ENCODE measurements around the gene TMTC1. TPM values are rescaled to one million over a fixed set of nuclear protein-coding genes. Genes with fewer than 3 reads are reported as not detected.

The TMTC1 gene
- total RNA-seq, 1 donor from 2014 or later: 1.4 TPM

DNA sequence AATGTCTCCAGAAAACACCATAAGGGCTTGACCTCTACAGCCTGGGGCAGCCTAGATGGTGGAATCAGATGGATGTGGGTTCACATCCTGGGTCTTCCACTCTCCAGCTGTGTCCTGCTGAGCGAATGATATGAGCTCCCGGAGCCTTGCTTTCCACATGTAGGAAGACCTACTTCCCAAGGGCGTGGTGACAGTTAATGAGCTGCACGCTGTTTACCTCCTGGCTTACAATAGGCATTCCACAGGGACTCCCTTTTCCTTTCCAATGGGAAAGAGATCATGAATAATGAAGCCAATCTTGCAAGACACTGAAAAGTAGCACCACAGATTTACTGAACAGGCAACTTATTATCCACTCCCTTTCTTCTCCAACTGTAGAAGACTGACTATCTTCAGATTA, 46.1 kb downstream of the TMTC1 start:
- H3K4me3 Mint-ChIP-seq (ENCODE audit: unreplicated experiment): no peak overlapping the region
- peaks cover 4% of the 10 kb centered on the region for H3K36me3 Mint-ChIP-seq (ENCODE audit: unreplicated experiment)
- peaks cover 5% of the 10 kb centered on the region for H3K4me1 Mint-ChIP-seq (ENCODE audit: low read depth, unreplicated experiment)
- no peak for DNase-seq
- no peak overlapping the region for H3K27ac Mint-ChIP-seq (ENCODE audit: unreplicated experiment)
- H3K27me3 Mint-ChIP-seq (ENCODE audit: unreplicated experiment): peaks cover 3% of the 10 kb centered on the region
- H3K9me3 Mint-ChIP-seq (ENCODE audit: unreplicated experiment): no peaks in the 10 kb centered on the region
- TF ChIP-seq, protein P1, sequence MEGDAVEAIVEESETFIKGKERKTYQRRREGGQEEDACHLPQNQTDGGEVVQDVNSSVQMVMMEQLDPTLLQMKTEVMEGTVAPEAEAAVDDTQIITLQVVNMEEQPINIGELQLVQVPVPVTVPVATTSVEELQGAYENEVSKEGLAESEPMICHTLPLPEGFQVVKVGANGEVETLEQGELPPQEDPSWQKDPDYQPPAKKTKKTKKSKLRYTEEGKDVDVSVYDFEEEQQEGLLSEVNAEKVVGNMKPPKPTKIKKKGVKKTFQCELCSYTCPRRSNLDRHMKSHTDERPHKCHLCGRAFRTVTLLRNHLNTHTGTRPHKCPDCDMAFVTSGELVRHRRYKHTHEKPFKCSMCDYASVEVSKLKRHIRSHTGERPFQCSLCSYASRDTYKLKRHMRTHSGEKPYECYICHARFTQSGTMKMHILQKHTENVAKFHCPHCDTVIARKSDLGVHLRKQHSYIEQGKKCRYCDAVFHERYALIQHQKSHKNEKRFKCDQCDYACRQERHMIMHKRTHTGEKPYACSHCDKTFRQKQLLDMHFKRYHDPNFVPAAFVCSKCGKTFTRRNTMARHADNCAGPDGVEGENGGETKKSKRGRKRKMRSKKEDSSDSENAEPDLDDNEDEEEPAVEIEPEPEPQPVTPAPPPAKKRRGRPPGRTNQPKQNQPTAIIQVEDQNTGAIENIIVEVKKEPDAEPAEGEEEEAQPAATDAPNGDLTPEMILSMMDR (IDR thresholded peaks at IDR 0.05; ENCODE audit: partially characterized antibody, unreplicated experiment): no peak

- no peaks in the 10 kb centered on the region for H3K9me3 Mint-ChIP-seq (ENCODE audit: unreplicated experiment)
- H3K4me1 Mint-ChIP-seq (ENCODE audit: low read depth, unreplicated experiment): no peaks in the 10 kb centered on the region
- H3K4me3 Mint-ChIP-seq (ENCODE audit: unreplicated experiment): no peak overlapping the region
- H3K27me3 Mint-ChIP-seq (ENCODE audit: unreplicated experiment): peaks cover 3% of the 10 kb centered on the region
- H3K36me3 Mint-ChIP-seq (ENCODE audit: unreplicated experiment): peaks cover 4% of the 10 kb centered on the region
- DNase-seq: no peak
- no peak overlapping the region for H3K27ac Mint-ChIP-seq (ENCODE audit: unreplicated experiment)
- TF ChIP-seq, protein P1 (IDR thresholded peaks at IDR 0.05; ENCODE audit: partially characterized antibody, unreplicated experiment): no peak
Measured at GRCh38 chr12:29735604-29736003, 48.1 kb downstream of the TMTC1 start.

DNA sequence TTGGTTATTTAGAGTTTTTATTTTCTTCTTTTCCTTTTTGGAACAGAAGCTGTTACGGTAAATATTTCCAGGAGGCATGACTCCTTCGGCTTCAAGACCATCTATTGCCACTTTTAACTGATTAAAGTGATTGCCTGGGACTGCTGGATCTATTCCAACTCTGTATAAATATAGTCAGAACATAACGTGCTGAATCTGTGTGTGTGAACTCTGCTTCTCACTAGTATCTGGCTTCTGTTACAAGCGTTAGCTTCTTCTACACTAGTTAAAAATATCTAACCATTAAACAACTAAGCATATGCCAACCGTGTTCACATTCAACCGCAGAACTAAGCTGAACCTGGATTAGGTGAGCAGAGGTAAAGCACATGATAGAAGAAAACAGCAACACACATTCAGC, 49.0 kb downstream of the TMTC1 start:
- no peak overlapping the region for H3K4me3 Mint-ChIP-seq (ENCODE audit: unreplicated experiment)
- no peak for DNase-seq
- H3K36me3 Mint-ChIP-seq (ENCODE audit: unreplicated experiment): peaks cover 4% of the 10 kb centered on the region
- no peaks in the 10 kb centered on the region for H3K27me3 Mint-ChIP-seq (ENCODE audit: unreplicated experiment)
- no peak overlapping the region for H3K27ac Mint-ChIP-seq (ENCODE audit: unreplicated experiment)
- peaks cover 3% of the 10 kb centered on the region for H3K4me1 Mint-ChIP-seq (ENCODE audit: low read depth, unreplicated experiment)
- TF ChIP-seq, protein P1 (IDR thresholded peaks at IDR 0.05; ENCODE audit: partially characterized antibody, unreplicated experiment): no peak
- H3K9me3 Mint-ChIP-seq (ENCODE audit: unreplicated experiment): no peaks in the 10 kb centered on the region

DNA sequence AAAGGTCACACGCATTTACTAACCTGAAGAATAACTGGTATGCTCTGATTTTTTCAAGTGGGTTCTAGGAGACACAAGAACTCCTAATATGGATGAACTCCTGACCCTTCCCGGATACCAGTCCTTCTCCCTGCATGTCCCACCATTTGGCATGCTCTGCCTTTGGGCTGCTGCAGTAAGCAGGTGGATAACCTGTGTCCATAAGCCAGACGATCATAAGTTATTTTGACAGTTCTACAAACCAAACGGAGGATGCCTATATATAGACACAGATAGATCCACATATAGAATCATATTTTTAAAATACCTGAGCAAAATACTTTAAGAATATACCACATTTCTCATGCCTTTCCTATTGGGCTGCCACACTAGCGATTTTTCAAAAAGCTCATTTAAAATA, 49.4 kb downstream of the TMTC1 start:
- H3K4me1 Mint-ChIP-seq (ENCODE audit: low read depth, unreplicated experiment): peaks cover 3% of the 10 kb centered on the region
- no peaks in the 10 kb centered on the region for H3K27me3 Mint-ChIP-seq (ENCODE audit: unreplicated experiment)
- H3K4me3 Mint-ChIP-seq (ENCODE audit: unreplicated experiment): no peak overlapping the region
- H3K27ac Mint-ChIP-seq (ENCODE audit: unreplicated experiment): no peak overlapping the region
- peaks cover 2% of the 10 kb centered on the region for H3K36me3 Mint-ChIP-seq (ENCODE audit: unreplicated experiment)
- no peak for DNase-seq
- TF ChIP-seq, protein P1 (IDR thresholded peaks at IDR 0.05; ENCODE audit: partially characterized antibody, unreplicated experiment): no peak
- H3K9me3 Mint-ChIP-seq (ENCODE audit: unreplicated experiment): no peaks in the 10 kb centered on the region

GRCh38 chr12:29733501-29733900, 50.2 kb downstream of the TMTC1 start:
- Mint-ChIP-seq H3K9me3 (ENCODE audit: unreplicated experiment) (no peaks in the 10 kb centered on the region), H3K27me3 (ENCODE audit: unreplicated experiment) (no peaks in the 10 kb centered on the region), H3K27ac (ENCODE audit: unreplicated experiment) (no peak overlapping the region), H3K36me3 (ENCODE audit: unreplicated experiment) (no peaks in the 10 kb centered on the region), H3K4me3 (ENCODE audit: unreplicated experiment) (no peak overlapping the region), H3K4me1 (ENCODE audit: low read depth, unreplicated experiment) (peaks cover 3% of the 10 kb centered on the region)
- TF ChIP-seq, protein P1 (IDR thresholded peaks at IDR 0.05; ENCODE audit: partially characterized antibody, unreplicated experiment): no peak
- no peak for DNase-seq

All from glutamatergic neuron (in vitro differentiated cells).